Ramos (cell line): ENCODE results near the gene DUSP18.
"Not testable (repeated sequence)": the region's sequence is repeated elsewhere in the genome, so short reads cannot be mapped to it uniquely, and the experiment has no call there.

Experiments used
- in situ Hi-C: fragments of 300-500 bp; cut with MboI; formaldehyde crosslinking; loops from one replicate; pipeline ENCODE4 v1.14.3; 2022; ENCODE audit warnings: low sequenced_read_pairs; ENCODE audit not compliant: unreplicated experiment

Gene DUSP18

GRCh38 chr22:30667494-30668385, at the start of gene DUSP18:
Gene DUSP18 (minus strand): TSS chr22:30667875. CDS start chr22:30664003, 3,872 bp downstream.
- in situ Hi-C loops: no loop called here

GRCh38 chr22:30714062-30714461, 46.4 kb upstream of the DUSP18 start:
- in situ Hi-C loops: no loop called here

- in situ Hi-C loops: no loop called here
Measured at GRCh38 chr22:30712094-30712493, 44.4 kb upstream of the DUSP18 start.

- in situ Hi-C loops: not testable (repeated sequence)
Measured at GRCh38 chr22:30709980-30710379, 42.3 kb upstream of the DUSP18 start.

- in situ Hi-C loops: no loop called here
Measured at GRCh38 chr22:30705710-30706651, 38.3 kb upstream of the DUSP18 start.

GRCh38 chr22:30704978-30705377, 37.3 kb upstream of the DUSP18 start:
- in situ Hi-C loops: no loop called here

- in situ Hi-C loops: no loop called here
Measured at GRCh38 chr22:30702856-30703255, 35.2 kb upstream of the DUSP18 start.

GRCh38 chr22:30701872-30702271, 34.2 kb upstream of the DUSP18 start:
- in situ Hi-C loops: no loop called here

GRCh38 chr22:30697975-30698374, 30.3 kb upstream of the DUSP18 start:
- in situ Hi-C loops: no loop called here

GRCh38 chr22:30695871-30696655, 28.4 kb upstream of the DUSP18 start:
- in situ Hi-C loops: no loop called here

GRCh38 chr22:30695351-30695851, 27.7 kb upstream of the DUSP18 start:
- in situ Hi-C loops: no loop called here

- in situ Hi-C loops: no loop called here
Measured at GRCh38 chr22:30694640-30695350, 27.1 kb upstream of the DUSP18 start, which contains the start of gene OSBP2. Gene OSBP2 (plus strand): TSS chr22:30694874. CDS start chr22:30694910, 36 bp downstream.

GRCh38 chr22:30694171-30694639, 26.5 kb upstream of the DUSP18 start:
- in situ Hi-C loops: no loop called here

GRCh38 chr22:30691204-30691603, 23.5 kb upstream of the DUSP18 start:
- in situ Hi-C loops: no loop called here

- in situ Hi-C loops: no loop called here
Measured at GRCh38 chr22:30689622-30690021, 21.9 kb upstream of the DUSP18 start.

- in situ Hi-C loops: no loop called here
Measured at GRCh38 chr22:30687358-30687757, 19.7 kb upstream of the DUSP18 start.

GRCh38 chr22:30685178-30685577, 17.5 kb upstream of the DUSP18 start:
- in situ Hi-C loops: no loop called here

- in situ Hi-C loops: no loop called here
Measured at GRCh38 chr22:30681831-30682230, 14.2 kb upstream of the DUSP18 start.
